ENCODE results near the gene NCKAP5.
"Not testable (repeated sequence)": the region's sequence is repeated elsewhere in the genome, so short reads cannot be mapped to it uniquely, and the experiment has no call there.

Gene NCKAP5

GRCh38 chr2:133209325-133209724 is 358.9 kb downstream of the NCKAP5 start:
- DNase-seq (ENCODE audit: low read depth in 3 of 3) = no peak

GRCh38 chr2:133206666-133207065 is 361.6 kb downstream of the NCKAP5 start:
- not testable (repeated sequence) for DNase-seq (ENCODE audit: low read depth in 3 of 3)

DNA sequence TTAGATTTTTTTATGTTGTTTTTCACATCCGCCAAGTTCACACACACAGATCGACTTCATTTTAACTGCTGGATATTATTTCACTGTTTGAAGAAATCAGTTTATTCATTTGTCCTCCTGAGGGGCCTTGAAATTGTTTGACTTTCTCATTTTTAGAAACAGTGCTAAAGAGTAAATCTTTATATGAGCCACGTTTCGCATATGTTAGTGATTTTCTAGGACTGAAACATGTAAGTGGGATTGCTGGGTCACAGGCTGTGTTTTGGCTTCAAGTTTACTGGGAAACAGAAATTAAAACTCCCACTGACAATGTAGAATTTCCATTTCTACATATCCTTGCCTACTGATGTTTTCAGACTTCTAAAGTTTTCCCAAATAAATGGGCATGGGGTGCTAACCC is 363.8 kb downstream of the NCKAP5 start:
- no peak for DNase-seq (ENCODE audit: low read depth in 3 of 3)

GRCh38 chr2:133200684-133201421 is 367.4 kb downstream of the NCKAP5 start:
- DNase-seq (ENCODE audit: low read depth in 3 of 3) = no peak

DNA sequence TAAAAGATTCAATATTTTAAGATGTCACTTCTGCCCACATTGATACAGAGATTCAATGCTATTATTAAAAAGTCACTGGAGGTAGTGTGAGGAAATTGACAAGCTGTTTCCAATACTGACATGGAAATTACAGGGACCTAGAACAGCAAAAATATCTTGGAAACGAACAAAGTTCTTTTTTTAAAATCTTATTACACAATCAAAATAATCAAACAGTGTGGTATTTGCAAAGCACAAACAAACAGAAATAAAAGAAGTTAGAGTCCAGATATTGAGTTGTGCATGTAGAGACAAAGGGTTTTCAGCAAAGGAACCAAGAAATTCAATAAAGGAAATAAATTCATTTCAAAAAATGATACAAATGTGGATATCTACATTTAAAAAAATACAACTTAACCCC is 369.6 kb downstream of the NCKAP5 start:
- no peak for DNase-seq (ENCODE audit: low read depth in 3 of 3)

- no peak for DNase-seq (ENCODE audit: low read depth in 3 of 3)
Measured at GRCh38 chr2:133197156-133197555, 371.1 kb downstream of the NCKAP5 start.

DNA sequence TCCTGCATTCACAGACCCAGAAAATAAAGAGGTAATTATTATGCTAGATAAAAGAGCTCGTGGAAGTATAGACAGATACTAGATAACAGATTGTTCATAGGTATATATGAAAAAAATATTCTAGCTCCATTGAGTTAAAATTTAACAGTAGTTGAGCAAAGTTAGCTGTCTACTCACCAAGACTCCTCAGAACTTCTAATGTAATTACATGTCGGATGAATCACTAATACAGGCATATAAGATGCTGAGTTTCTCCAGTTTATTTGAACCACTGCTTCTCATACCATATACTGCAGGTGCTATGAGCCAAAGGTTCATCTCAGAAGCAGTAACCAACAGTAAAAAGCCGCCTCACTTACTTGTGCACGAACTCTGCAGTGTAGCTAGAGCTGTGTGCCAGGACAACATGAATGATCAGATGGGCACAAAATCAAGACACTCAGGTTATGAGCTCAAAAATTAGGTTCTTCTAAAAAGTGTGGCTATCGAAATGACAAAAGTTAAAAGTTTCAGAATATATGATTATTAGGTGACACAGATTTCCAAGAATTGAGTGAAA is 373.4 kb downstream of the NCKAP5 start:
- DNase-seq (ENCODE audit: low read depth in 3 of 3) = no peak

- no peak for DNase-seq (ENCODE audit: low read depth in 3 of 3)
Measured at GRCh38 chr2:133194362-133194655, 374.0 kb downstream of the NCKAP5 start.

- no peak for DNase-seq (ENCODE audit: low read depth in 3 of 3)
Measured at GRCh38 chr2:133193544-133194361, 374.5 kb downstream of the NCKAP5 start.

- no peak for DNase-seq (ENCODE audit: low read depth in 3 of 3)
Measured at GRCh38 chr2:133192028-133192427, 376.2 kb downstream of the NCKAP5 start.

DNA sequence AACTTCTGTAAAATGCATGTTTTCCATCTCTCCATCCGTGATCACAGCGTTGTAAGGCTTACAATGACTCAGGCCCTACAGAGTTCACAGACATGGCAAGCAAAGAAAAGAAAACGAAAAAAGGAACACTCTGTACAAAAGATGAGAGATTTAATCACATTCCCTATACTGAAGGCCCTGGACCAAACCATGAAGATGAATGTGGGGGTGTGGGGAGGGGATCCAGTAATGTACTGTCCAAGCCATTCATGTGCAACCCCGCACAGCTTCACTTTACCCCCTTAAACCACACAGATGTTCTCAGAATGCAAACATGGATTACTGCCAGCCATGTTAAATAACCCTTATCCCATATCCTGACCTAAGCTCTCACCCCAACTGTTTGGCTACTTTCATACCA is 391.1 kb downstream of the NCKAP5 start:
- no peak for DNase-seq (ENCODE audit: low read depth in 3 of 3)

DNA sequence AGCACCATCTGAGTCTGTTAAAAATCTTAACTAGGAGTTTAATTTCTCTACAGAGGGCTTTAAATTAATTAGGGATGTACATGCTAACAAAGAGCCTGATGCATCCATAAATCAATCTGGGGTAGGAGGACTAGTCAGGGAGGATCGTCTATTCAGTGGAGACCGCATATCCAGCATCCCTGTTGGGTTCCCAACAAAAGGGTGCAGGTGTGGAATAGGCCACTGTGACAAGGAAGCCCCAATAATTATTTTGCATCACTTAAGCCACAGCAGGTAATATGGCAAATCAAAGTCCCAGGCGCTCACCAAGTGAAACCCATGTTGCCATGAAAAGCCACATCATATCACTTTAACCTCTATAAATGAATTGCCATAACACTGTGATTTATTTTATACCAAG is 392.3 kb downstream of the NCKAP5 start:
- no peak for DNase-seq (ENCODE audit: low read depth in 3 of 3)

GRCh38 chr2:133173224-133173623 is 395.0 kb downstream of the NCKAP5 start:
- no peak for DNase-seq (ENCODE audit: low read depth in 3 of 3)

GRCh38 chr2:133171393-133172004 is 396.8 kb downstream of the NCKAP5 start:
- no peak for DNase-seq (ENCODE audit: low read depth in 3 of 3)

DNA sequence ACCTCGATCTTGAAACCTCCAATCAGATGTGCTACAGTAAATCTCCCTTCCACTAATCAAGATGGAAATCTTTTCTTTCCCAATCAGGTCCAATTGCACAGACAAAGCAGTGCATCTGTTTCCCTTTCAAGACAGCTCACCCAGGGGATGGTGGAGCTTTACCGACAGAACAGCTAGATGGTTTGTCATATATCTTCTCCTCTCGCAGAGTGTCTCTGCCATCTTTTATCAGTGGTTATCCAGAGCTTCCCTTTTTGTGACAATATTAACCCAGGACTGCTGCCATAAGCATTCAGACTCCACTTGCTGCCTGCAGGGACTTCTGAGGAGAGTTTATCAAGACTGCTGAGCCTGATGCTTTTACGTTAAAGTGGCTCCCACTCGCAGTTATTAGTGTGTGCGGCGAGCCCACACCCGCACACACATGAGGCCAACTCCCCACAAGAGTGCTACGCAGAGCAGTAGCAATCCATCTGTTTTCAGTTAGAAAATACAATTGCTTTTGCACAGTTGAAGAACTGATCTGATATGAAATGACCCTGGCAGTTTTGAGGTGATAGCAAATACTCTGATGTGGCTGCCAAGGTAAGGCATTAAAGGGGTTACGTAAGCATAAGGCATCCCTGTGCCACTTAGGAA is 398.9 kb downstream of the NCKAP5 start:
- no peak for DNase-seq (ENCODE audit: low read depth in 3 of 3)

- DNase-seq (ENCODE audit: low read depth in 3 of 3) = no peak
Measured at GRCh38 chr2:133167990-133168389, 400.3 kb downstream of the NCKAP5 start.

- no peak for DNase-seq (ENCODE audit: low read depth in 3 of 3)
Measured at GRCh38 chr2:133167223-133167622, 401.0 kb downstream of the NCKAP5 start.

DNA sequence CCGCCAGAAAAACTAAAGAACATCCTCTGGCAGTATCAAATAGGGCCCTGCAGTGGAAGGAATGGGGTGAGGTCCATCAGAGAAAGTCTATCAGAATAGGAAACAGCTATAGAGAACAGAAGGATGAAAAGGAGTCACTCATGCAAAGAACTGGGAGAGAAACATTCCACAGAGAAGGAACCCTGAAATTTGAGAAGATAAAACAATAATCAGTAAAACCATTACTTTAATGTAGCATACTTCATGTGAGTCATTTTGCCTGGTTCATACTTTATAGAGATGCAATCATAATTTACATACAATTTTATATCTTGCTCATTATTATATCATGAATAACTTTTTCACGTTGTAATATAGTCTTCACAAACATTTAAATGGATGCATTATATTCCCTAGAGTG is 402.2 kb downstream of the NCKAP5 start:
- no peak for DNase-seq (ENCODE audit: low read depth in 3 of 3)

GRCh38 chr2:133163111-133163510 is 405.2 kb downstream of the NCKAP5 start:
- no peak for DNase-seq (ENCODE audit: low read depth in 3 of 3)

DNA sequence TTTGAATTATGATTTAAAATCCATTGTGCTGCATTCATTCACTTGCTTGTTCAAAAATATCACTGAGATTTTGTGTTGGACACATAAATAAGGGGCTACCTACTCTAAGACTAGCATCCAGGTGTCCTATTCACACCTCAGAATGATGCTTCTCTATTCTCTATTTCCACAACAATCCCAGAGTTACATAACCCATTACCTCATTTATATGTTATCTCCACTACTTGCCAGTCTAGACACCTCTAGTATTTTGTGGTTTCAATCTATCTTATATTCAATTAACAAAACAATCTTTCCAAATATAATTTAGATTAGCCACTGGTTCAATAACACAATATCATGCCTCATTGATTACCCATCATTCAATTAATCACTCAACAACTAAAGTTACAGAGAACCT is 409.8 kb downstream of the NCKAP5 start:
- DNase-seq (ENCODE audit: low read depth in 3 of 3) = no peak

DNA sequence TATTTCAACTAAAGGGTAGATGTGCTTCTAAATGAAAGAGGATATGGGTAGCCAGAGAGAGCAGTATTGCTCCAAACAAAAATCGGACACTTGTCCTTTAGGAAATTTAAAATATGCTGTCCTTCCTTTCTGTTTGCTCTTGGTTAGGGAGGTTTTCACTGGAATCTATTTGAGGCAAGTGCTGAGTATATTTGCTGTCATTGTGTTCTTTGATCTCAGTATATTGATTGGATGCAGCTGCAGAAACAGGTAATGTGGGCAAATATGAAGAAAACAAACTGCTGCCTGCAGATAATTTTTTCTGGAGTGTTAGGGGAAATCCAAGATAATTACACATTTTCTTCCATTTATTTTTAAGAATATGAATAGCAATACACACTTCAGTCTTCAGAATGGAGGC is 410.2 kb downstream of the NCKAP5 start:
- DNase-seq (ENCODE audit: low read depth in 3 of 3) = no peak

DNA sequence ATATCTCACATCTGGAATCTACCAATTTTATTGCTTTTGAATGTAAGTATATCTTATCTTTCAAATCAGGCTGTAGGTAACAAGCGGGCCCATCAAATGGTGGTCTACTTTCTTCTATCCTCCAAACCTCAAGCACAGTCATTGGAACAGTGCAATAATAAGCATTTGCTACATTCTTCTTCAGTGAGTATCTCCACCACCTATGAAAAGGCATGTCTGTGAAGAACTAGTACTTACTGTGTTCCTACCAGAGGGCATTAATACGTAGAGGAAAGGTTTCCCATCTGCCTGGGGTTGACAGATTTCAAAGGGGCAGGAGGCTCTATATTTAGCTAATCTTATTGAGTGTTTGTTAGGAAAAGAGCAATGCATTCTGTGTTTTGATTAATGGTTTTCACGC is 411.1 kb downstream of the NCKAP5 start:
- DNase-seq (ENCODE audit: low read depth in 3 of 3) = no peak
